HG02840 (cell line): ENCODE results near the gene CREBBP.
"Not testable (repeated sequence)": the region's sequence is repeated elsewhere in the genome, so short reads cannot be mapped to it uniquely, and the experiment has no call there.

Experiments
- ATAC-seq: cut with Tn5 transposase; IDR thresholded peaks from one replicate; pipeline ENCODE4 v1.9.1; 2021; ENCODE audit warnings: mild to moderate bottlenecking, moderate library complexity, moderate number of reproducible peaks; ENCODE audit not compliant: unreplicated experiment, low FRiP score

CREBBP gene

GRCh38 chr16:3880623-3881498 is at the start of gene CREBBP:
Gene CREBBP, minus strand, starts transcription at chr16:3880713. Its CDS starts 797 bp downstream, at chr16:3879916.
- ATAC-seq: peak; percentile 67

GRCh38 chr16:3927147-3927546 is 46.6 kb upstream of the CREBBP start:
- not testable (repeated sequence) for ATAC-seq

- ATAC-seq: no peak
Measured at GRCh38 chr16:3924763-3925162, 44.2 kb upstream of the CREBBP start.

- ATAC-seq: no peak
Measured at GRCh38 chr16:3922241-3922640, 41.7 kb upstream of the CREBBP start.

DNA sequence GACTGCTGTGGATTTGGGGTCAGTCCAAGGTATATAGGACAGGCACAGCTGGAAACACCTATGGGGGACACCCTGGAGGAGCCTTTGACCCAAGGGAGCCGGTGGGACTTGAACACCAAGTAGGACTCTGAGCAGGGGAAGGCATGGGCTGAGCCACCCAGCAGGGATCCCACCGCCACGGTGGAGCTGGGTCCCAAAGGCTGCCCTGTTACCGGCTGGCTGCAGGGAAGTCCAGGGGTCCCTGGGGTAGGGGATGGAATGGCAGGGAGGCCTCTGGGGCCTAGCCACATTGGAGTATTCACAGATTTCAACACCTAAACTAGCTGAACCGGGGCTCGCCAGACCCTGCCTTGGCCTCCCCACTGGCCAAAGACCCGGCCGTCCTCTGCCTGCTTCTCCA is 39.7 kb upstream of the CREBBP start:
- ATAC-seq: no peak

DNA sequence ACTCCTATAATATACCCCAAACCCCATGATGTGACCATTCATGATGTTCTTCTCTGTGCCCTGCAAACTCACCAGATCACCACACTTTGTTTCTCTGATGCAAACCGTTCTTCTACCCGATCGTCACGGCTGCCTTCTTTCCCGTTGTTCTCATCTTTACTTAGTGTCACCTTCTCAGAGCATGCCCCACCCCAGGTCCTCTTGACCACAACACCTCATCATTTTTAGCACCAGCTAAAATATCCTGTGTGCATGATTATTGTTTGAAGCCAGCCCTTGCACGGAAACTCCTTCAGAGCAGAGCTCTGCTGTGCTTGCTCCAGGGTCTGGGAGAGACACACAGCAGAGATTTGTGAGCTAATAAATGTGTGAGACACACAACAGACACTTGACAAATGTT is 38.9 kb upstream of the CREBBP start:
- no peak for ATAC-seq

- no peak for ATAC-seq
Measured at GRCh38 chr16:3915426-3916260, 35.1 kb upstream of the CREBBP start.

DNA sequence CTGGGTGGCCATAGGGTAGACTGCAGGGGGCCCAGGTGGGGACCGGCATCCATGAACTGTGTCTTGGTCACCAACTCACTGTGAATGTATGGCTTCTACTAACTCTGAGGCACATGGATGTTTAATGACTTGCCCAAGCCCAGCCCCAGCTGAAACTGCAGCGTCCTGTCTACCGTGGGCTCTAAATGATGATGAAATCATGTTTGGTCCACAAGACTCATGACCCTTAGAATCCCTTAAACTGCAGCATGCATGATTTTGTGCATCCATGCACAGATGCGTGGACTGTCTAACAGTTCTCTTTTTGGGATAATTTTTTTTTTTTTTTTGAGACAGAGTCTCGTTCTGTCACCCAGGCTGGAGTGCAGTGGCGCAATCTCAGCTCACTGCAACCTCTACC is 32.4 kb upstream of the CREBBP start:
- ATAC-seq: no peak

DNA sequence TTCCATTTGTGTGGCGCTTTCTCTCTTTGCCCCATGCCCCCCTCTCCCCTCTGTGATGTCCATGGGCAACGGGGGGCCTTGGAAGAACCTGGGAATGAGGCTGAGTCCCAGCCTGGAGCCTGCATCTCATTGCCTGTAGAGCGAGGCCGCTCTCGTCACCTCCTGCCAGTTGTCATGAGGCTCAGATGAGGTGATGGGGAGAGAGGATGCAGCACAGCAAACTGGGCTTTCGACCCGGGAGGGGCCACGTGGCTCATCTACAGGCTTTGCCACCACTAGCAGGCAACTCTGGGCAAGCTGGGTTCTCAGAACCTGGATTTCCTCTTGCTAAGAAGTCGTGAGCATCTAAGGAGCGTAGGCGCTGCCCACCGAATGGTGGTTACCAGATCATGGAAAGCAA is 31.9 kb upstream of the CREBBP start:
- no peak for ATAC-seq

DNA sequence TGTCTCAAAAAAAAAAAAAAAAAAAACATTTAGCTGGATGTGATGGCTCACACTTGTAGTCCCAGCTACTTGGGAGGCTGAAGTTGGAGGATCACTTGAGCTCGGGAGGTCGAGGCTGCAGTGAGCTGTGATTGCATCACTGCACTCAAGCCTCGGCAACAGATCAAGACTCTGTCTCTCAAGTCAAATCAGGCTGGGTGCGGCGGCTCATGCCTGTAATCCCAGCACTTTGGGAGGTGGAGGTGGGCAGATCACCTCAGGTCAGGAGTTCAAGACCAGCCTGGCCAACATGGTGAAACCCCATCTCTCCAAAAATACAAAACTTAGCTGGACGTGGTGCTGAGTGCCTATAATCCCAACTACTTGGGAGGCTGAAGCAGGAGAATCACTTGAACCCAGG is 31.2 kb upstream of the CREBBP start:
- ATAC-seq: not testable (repeated sequence)

- ATAC-seq: no peak
Measured at GRCh38 chr16:3909791-3910583, 29.5 kb upstream of the CREBBP start.

GRCh38 chr16:3908951-3909437 is 28.5 kb upstream of the CREBBP start:
- ATAC-seq: no peak

DNA sequence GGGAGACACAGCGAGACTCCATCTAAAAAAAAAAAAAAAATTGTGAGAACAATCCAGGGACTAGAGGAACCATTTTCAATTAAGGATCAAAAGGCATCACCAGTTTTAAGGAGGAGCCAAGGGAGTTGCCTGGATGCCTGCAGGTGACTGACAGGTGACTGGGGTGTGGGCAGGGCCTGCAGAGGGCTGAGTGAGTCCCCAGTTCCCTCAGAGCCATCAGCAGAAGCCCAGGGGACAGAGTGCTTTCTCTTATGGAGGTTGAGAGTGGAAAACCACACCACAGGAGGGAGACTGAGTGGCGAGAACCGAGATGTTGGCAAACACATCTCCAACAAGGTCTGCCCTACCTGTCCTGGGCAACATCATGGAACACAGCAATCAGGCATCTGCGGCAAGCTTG is 27.1 kb upstream of the CREBBP start:
- ATAC-seq: no peak

GRCh38 chr16:3906363-3906762 is 25.9 kb upstream of the CREBBP start:
- ATAC-seq: no peak

DNA sequence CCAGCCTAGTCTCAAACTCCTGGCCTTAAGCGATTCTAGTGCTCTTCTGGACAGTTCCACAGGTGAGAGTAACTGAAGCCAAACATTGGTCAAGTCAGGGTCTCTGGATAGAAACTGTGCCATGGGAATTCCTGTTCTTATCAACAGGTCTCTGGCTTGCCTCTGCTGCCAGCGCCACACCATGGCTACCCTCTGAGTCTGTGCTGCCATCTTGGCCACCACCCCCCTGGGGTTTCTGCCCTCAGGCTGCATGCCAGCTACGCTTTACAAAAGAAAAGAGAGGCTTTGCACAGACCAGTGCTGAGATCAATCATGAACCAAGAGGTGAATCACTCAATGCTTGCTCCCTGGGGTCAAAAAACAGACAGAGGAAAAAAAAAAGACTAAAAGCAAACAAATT is 24.4 kb upstream of the CREBBP start:
- ATAC-seq: no peak

- no peak for ATAC-seq
Measured at GRCh38 chr16:3890091-3890490, 9.6 kb upstream of the CREBBP start.

DNA sequence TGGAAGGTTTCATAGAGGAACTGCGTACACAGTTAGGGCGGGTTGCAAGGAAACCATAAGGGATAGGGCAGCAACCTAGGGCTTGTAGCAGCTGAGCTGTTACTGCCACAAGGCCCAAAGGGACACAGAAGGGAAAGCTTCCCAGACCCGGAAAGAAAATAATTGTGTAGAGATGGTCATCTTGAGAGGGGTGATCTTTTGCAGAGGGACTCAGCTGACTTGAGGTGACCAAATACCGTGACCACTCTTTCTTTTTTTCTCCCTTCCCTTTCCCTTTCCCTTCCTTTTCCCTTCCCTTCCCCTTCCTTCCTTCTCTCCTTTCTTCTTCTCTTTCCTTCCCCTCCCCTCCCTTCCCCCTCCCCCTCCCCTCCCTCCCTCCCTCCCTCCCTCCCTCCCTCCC is 8.5 kb upstream of the CREBBP start:
- no peak for ATAC-seq

- ATAC-seq: not testable (repeated sequence)
Measured at GRCh38 chr16:3885999-3886398, 5.5 kb upstream of the CREBBP start.

- ATAC-seq: no peak
Measured at GRCh38 chr16:3884398-3884797, 3.9 kb upstream of the CREBBP start.

- ATAC-seq: no peak
Measured at GRCh38 chr16:3882531-3882930, 2.0 kb upstream of the CREBBP start.
